Stimulated activated CD4-positive, alpha-beta T cell treated with anti-CD3 and anti-CD28 coated beads, Interleukin-12 subunit alpha, Interleukin-12 subunit beta, amount 100 ng/mL, for 24 hours (primary cell): ENCODE measurements around the gene SYT15.
"Not testable (repeated sequence)": the region's sequence is repeated elsewhere in the genome, so short reads cannot be mapped to it uniquely, and the experiment has no call there.

ENCODE experiments used
- DNase-seq, 2 experiments: peaks; one replicate each; pipeline ENCODE4 v3.0.0-alpha.2; 2020; ENCODE audit warnings: low read depth in 2 of 2

SYT15 gene

DNA sequence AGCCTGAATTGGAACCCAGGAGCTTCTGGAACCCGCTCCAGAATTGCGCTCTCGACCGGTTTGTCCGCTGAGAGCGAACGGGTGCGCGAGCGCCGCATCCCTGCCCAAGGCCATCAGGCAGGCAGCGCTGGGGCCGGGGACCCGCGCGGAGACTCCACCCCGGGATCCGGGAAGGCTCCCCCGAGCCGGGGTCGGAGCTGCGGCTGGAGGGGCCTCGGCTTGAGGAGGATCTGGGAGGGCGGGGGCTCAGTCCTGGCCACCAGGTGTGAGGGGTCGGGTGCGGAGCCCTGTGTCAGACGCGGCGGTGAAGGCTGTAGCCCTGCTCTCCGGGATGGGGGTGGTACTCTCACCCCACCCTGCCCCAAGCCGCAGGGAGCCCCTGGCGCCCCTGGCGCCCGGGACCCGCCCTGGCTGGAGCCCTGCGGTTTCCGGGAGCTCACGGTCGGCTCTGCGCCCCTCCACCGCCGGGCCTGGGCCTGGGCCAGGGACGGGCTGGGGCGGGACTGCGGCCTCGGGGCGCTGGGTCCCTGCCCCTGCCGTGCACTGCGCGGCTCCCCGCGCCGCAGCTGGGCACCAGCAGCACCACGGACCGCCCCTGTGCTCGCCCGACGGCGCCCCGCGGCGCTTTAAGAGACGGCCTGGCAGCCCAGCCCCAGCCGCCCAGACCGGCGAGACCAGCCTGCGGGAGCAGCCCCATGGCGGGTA lies at the start of gene SYT15:
SYT15 (plus strand) TSS at position 655 of the 705 bp plus-strand sequence; CDS start at position 696, 41 bp downstream.
- DNase-seq, result not testable (repeated sequence)

GRCh38 chr10:46529742-46530141 lies 49.2 kb upstream of the SYT15 start:
- not testable (repeated sequence) for DNase-seq

GRCh38 chr10:46530249-46531186 lies 48.4 kb upstream of the SYT15 start:
- no peak for DNase-seq

GRCh38 chr10:46532256-46532655 lies 46.7 kb upstream of the SYT15 start:
- DNase-seq, result not testable (repeated sequence)

- no peak for DNase-seq
Observed at GRCh38 chr10:46534828-46535524, 44.0 kb upstream of the SYT15 start.

DNA sequence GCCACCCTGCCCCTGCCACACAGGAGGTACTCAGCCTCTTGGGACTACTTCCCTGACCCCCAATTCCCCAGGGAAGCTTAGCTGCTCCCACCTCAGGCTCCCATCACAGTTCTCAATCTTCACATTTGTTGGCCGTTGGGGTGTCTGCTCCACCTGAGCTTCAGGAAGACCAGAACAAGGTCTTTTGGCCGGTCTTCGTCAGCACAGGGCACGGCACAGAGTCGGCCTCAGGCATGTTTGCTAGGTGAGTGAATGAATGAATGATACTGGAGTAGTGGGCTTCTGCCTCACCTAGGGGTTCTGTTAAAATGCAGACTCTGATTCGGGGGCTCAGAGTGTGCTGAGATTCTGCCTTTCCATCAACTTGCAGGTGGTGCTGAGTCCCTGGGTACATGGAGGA lies 42.8 kb upstream of the SYT15 start:
- no peak for DNase-seq

GRCh38 chr10:46536781-46537180 lies 42.1 kb upstream of the SYT15 start:
- no peak for DNase-seq

- DNase-seq, result no peak
Observed at GRCh38 chr10:46537309-46537708, 41.6 kb upstream of the SYT15 start.

DNA sequence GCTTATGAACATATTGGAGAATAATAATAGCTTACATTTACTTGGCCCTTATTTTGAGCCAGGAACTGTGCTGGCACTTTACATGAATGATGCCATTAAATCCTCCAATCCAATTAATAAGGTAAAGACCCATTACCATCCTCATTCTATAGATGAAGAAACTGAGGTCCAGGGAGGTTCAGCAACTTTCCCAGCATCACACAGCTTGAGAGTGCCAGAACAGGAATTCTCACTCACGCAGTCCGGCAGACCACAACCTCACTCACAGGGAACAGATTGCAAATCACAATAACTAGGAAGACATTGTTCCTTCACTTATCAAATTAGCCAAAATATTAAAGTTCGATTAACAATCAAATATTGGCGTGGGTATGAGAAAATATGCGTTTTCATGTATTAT lies 40.8 kb upstream of the SYT15 start:
- no peak for DNase-seq

DNA sequence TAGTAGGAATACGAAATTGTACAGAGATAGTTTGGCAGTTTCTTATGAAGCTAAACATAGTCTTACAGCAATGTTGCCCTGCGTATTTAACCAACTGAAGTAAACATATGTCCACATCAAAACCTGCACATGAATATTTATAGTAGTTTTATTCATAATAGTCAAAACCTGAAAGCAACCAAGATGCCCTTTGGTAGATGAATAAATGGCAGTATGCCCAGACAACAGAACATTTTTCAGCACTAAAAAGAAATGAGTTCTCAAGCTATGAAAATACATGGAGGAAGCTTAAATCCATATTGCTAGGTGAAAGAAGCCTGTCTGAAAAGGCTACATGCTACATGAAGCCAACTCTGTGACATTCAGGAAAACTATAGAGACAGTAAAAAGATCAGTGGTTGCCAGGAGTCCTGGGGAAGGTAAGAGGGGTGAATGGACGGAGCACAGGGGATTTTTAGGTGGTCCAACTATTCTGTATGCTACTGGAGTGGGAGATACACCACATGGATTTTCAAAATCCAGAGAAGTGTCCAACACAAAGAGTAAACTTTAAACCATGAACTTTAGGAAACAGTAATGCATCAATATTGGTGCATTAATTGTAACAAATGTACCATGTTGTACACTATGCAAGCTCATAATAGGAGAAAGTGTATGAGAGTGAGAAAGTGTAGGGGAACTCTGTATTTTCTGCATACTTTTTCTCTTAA lies 40.1 kb upstream of the SYT15 start:
- DNase-seq, result no peak

GRCh38 chr10:46539596-46540411 lies 39.1 kb upstream of the SYT15 start:
- no peak for DNase-seq

GRCh38 chr10:46540412-46541016 lies 38.4 kb upstream of the SYT15 start:
- DNase-seq, result no peak

- no peak for DNase-seq
Observed at GRCh38 chr10:46541017-46541661, 37.8 kb upstream of the SYT15 start.

- DNase-seq, result no peak
Observed at GRCh38 chr10:46541735-46542566, 37.0 kb upstream of the SYT15 start.

- DNase-seq, result no peak
Observed at GRCh38 chr10:46542567-46543465, 36.1 kb upstream of the SYT15 start.

GRCh38 chr10:46543466-46544377 lies 35.2 kb upstream of the SYT15 start:
- DNase-seq, result no peak
